ENCODE results near the gene FHIT. TPM values are rescaled to one million over a fixed set of nuclear protein-coding genes. Genes with fewer than 3 reads are reported as not detected.

The FHIT gene
- total and polyA plus RNA-seq, 2 experiments from 2014 or later = 9.7 to 16.2 TPM

GRCh38 chr3:60552581-60552980 is 698.7 kb downstream of the FHIT start:
- Histone ChIP-seq H3K9me3 (ENCODE audit: low read depth) (no peaks in the 10 kb centered on the region), H3K27me3 (no peaks in the 10 kb centered on the region), H3K4me1 (ENCODE audit: insufficient read depth) (no peaks in the 10 kb centered on the region), H2AFZ (no peak overlapping the region), H3K4me2 (no peak overlapping the region), H3K27ac (no peak overlapping the region), H4K20me1 (ENCODE audit: insufficient read depth, poor library complexity, severe bottlenecking) (no peaks in the 10 kb centered on the region), H3K79me2 (no peaks in the 10 kb centered on the region), H3K9me2 (replicated peaks; ENCODE audit: insufficient read depth) (no peaks in the 10 kb centered on the region), H3K4me3 (no peak overlapping the region), H3K36me3 (replicated peaks; ENCODE audit: insufficient read depth, low read depth) (no peaks in the 10 kb centered on the region)
- TF ChIP-seq CTCF (IDR thresholded peaks at IDR 0.05; ENCODE audit: poor library complexity) (no peak), EZH2phosphoT487 (IDR thresholded peaks at IDR 0.05; ENCODE audit: low read depth, severe bottlenecking, unreplicated experiment) (no peak), EZH2 (IDR thresholded peaks at IDR 0.05; ENCODE audit: borderline replicate concordance) (no peak)
- no peak for DNase-seq (ENCODE audit: low spot score)
- WGBS (ENCODE audit: low lambda C conversion rate, missing lambda C conversion rate) = 80% methylated on average over 2 of the region's 2 CpGs

- WGBS (ENCODE audit: low lambda C conversion rate, missing lambda C conversion rate) = 94% methylated on average over 2 of the region's 5 CpGs
- Histone ChIP-seq H2AFZ (no peak overlapping the region), H3K36me3 (replicated peaks; ENCODE audit: insufficient read depth, low read depth) (no peaks in the 10 kb centered on the region), H3K9me3 (ENCODE audit: low read depth) (no peaks in the 10 kb centered on the region), H3K4me1 (ENCODE audit: insufficient read depth) (no peaks in the 10 kb centered on the region), H3K79me2 (no peaks in the 10 kb centered on the region), H3K4me2 (no peak overlapping the region), H3K4me3 (no peak overlapping the region), H3K27ac (no peak overlapping the region), H3K27me3 (no peaks in the 10 kb centered on the region), H4K20me1 (ENCODE audit: insufficient read depth, poor library complexity, severe bottlenecking) (no peaks in the 10 kb centered on the region), H3K9me2 (replicated peaks; ENCODE audit: insufficient read depth) (no peaks in the 10 kb centered on the region)
- TF ChIP-seq EZH2 (IDR thresholded peaks at IDR 0.05; ENCODE audit: borderline replicate concordance) (no peak), CTCF (IDR thresholded peaks at IDR 0.05; ENCODE audit: poor library complexity) (no peak)
- no peak for DNase-seq (ENCODE audit: low spot score)
These were observed 699.6 kb downstream of the FHIT start for GRCh38 chr3:60551455-60552209.

- DNase-seq (ENCODE audit: low spot score) = no peak
- Histone ChIP-seq H3K36me3 (replicated peaks; ENCODE audit: insufficient read depth, low read depth) (no peaks in the 10 kb centered on the region), H3K9me2 (replicated peaks; ENCODE audit: insufficient read depth) (no peaks in the 10 kb centered on the region), H3K27ac (no peak overlapping the region), H4K20me1 (ENCODE audit: insufficient read depth, poor library complexity, severe bottlenecking) (no peaks in the 10 kb centered on the region), H3K9me3 (ENCODE audit: low read depth) (no peaks in the 10 kb centered on the region), H3K4me2 (no peak overlapping the region), H3K79me2 (no peaks in the 10 kb centered on the region), H3K27me3 (no peaks in the 10 kb centered on the region), H3K4me3 (no peak overlapping the region), H3K4me1 (ENCODE audit: insufficient read depth) (no peaks in the 10 kb centered on the region), H2AFZ (no peak overlapping the region)
- 90% methylated on average over 2 of the region's 2 CpGs for WGBS (ENCODE audit: low lambda C conversion rate, missing lambda C conversion rate)
- no peak for TF ChIP-seq EZH2 (IDR thresholded peaks at IDR 0.05; ENCODE audit: borderline replicate concordance)
- no peak for TF ChIP-seq EZH2phosphoT487 (IDR thresholded peaks at IDR 0.05; ENCODE audit: low read depth, severe bottlenecking, unreplicated experiment)
- no peak for TF ChIP-seq CTCF (IDR thresholded peaks at IDR 0.05; ENCODE audit: poor library complexity)
These were observed 701.4 kb downstream of the FHIT start for GRCh38 chr3:60549863-60550262.

Data from hepatocyte (in vitro differentiated cells).